OCI-LY1 (cell line): ENCODE data around the gene CDH13.

Experiments used
- H2AFZ ChIP-seq: fragments of 200-600 bp; sonication (generic), shearing (Covaris generic); 2 replicates; pipeline ENCODE4 v1.6.0; 2014; ENCODE audit warnings: antibody characterized with exemption, mild to moderate bottlenecking, low read length
- H3F3A ChIP-seq: fragments of 200-600 bp; sonication (generic), shearing (Covaris generic); 2 replicates; pipeline ENCODE4 v1.6.0; 2014; ENCODE audit warnings: mild to moderate bottlenecking, antibody characterized with exemption, low read length, moderate library complexity; ENCODE audit not compliant: insufficient read depth
- H3K27ac ChIP-seq: fragments of 200-600 bp; sonication (generic); 2 replicates; pipeline ENCODE4 v1.5.1; 2014; ENCODE audit warnings: low read length, mixed run types, mild to moderate bottlenecking, low read depth; ENCODE audit not compliant: poor library complexity, severe bottlenecking
- H3K27me3 ChIP-seq: fragments of 200-600 bp; sonication (generic); 2 replicates; pipeline ENCODE4 v1.6.0; 2014; ENCODE audit warnings: antibody characterized with exemption, mild to moderate bottlenecking, low read length, moderate library complexity; ENCODE audit not compliant: insufficient read depth
- H3K36me3 ChIP-seq: fragments of 200-600 bp; sonication (generic); 2 replicates; pipeline ENCODE4 v1.6.1; 2014; ENCODE audit warnings: mild to moderate bottlenecking, antibody characterized with exemption, low read length, moderate library complexity, mixed read lengths; ENCODE audit not compliant: insufficient read depth
- H3K4me1 ChIP-seq: fragments of 200-600 bp; sonication (generic); 2 replicates; pipeline ENCODE4 v1.5.1; 2014; ENCODE audit warnings: mild to moderate bottlenecking, low read length, moderate library complexity; ENCODE audit not compliant: insufficient read depth, severe bottlenecking
- H3K4me2 ChIP-seq: fragments of 200-600 bp; sonication (generic), shearing (Covaris generic); 2 replicates; pipeline ENCODE4 v1.6.1; 2014; ENCODE audit warnings: low read length
- H3K4me3 ChIP-seq: fragments of 200-600 bp; sonication (generic); 2 replicates; pipeline ENCODE4 v1.5.1; 2014; ENCODE audit warnings: low read length, low read depth, mild to moderate bottlenecking, mixed read lengths; ENCODE audit not compliant: poor library complexity, severe bottlenecking
- H3K79me2 ChIP-seq: fragments of 200-600 bp; shearing (Covaris generic); 2 replicates; pipeline ENCODE4 v1.6.1; 2016; ENCODE audit warnings: mixed run types, low read length, mixed read lengths; ENCODE audit not compliant: insufficient read depth
- H3K9ac ChIP-seq: fragments of 200-600 bp; sonication (generic), shearing (Covaris generic); 2 replicates; pipeline ENCODE4 v1.6.1; 2014; ENCODE audit warnings: mild to moderate bottlenecking, low read length, mixed read lengths
- H3K9me2 ChIP-seq: fragments of 200-600 bp; sonication (generic), shearing (Covaris generic); 2 replicates; pipeline ENCODE4 v1.6.1; 2014; ENCODE audit warnings: low read depth, mild to moderate bottlenecking, low read length, mixed read lengths
- H3K9me3 ChIP-seq: fragments of 200-600 bp; shearing (Covaris generic); 2 replicates; pipeline ENCODE4 v1.6.1; 2014; ENCODE audit warnings: low read length, mixed read lengths
- H4K20me1 ChIP-seq: fragments of 200-600 bp; sonication (generic), shearing (Covaris generic); 2 replicates; pipeline ENCODE4 v1.6.0; 2016; ENCODE audit warnings: mild to moderate bottlenecking, low read length; ENCODE audit not compliant: insufficient read depth
- CTCF ChIP-seq: fragments of 200-600 bp; sonication (generic), shearing (Covaris generic); IDR thresholded peaks from 2 replicates; pipeline ENCODE4 v1.5.1; 2017; ENCODE audit warnings: mild to moderate bottlenecking, antibody characterized with exemption, low read length, moderate library complexity, mixed read lengths
- EZH2 ChIP-seq: fragments of 200-600 bp; sonication (generic), shearing (Covaris generic); IDR thresholded peaks from 2 replicates; pipeline ENCODE4 v1.8.0; 2017; ENCODE audit warnings: borderline replicate concordance, mixed run types, mild to moderate bottlenecking, antibody characterized with exemption, low read length, moderate library complexity, mixed read lengths

Gene CDH13

GRCh38 chr16:83629836-83630235 is 1003.1 kb downstream of the CDH13 start:
- no peak overlapping the region for H3K9ac ChIP-seq
- H3K9me3 ChIP-seq = no peaks in the 10 kb centered on the region
- no peaks in the 10 kb centered on the region for H4K20me1 ChIP-seq
- H3K4me1 ChIP-seq = no peaks in the 10 kb centered on the region
- no peaks in the 10 kb centered on the region for H3K36me3 ChIP-seq
- H3K27me3 ChIP-seq = no peaks in the 10 kb centered on the region
- no peak overlapping the region for H3K4me2 ChIP-seq
- H3K4me3 ChIP-seq = no peak overlapping the region
- no peak overlapping the region for H2AFZ ChIP-seq
- H3K9me2 ChIP-seq = no peaks in the 10 kb centered on the region
- no peak overlapping the region for H3K27ac ChIP-seq
- H3F3A ChIP-seq = no peaks in the 10 kb centered on the region
- H3K79me2 ChIP-seq = no peaks in the 10 kb centered on the region
- TF ChIP-seq EZH2 (no peak), CTCF (no peak)

GRCh38 chr16:83630979-83631378 is 1004.2 kb downstream of the CDH13 start:
- Histone ChIP-seq H3K79me2 (no peaks in the 10 kb centered on the region), H3K4me3 (no peak overlapping the region), H3K27me3 (no peaks in the 10 kb centered on the region), H3K27ac (no peak overlapping the region), H2AFZ (no peak overlapping the region), H3K4me2 (no peak overlapping the region), H3K9ac (no peak overlapping the region), H4K20me1 (no peaks in the 10 kb centered on the region), H3F3A (no peaks in the 10 kb centered on the region), H3K9me2 (no peaks in the 10 kb centered on the region), H3K9me3 (no peaks in the 10 kb centered on the region), H3K36me3 (no peaks in the 10 kb centered on the region), H3K4me1 (no peaks in the 10 kb centered on the region)
- TF ChIP-seq EZH2 (no peak), CTCF (no peak)

GRCh38 chr16:83633286-83633685 is 1006.5 kb downstream of the CDH13 start:
- Histone ChIP-seq H3K4me2 (no peak overlapping the region), H4K20me1 (no peaks in the 10 kb centered on the region), H2AFZ (no peak overlapping the region), H3K9me3 (no peaks in the 10 kb centered on the region), H3F3A (no peaks in the 10 kb centered on the region), H3K27me3 (no peaks in the 10 kb centered on the region), H3K9me2 (no peaks in the 10 kb centered on the region), H3K36me3 (no peaks in the 10 kb centered on the region), H3K27ac (no peak overlapping the region), H3K4me1 (no peaks in the 10 kb centered on the region), H3K4me3 (no peak overlapping the region), H3K79me2 (no peaks in the 10 kb centered on the region), H3K9ac (no peak overlapping the region)
- TF ChIP-seq EZH2 (no peak), CTCF (no peak)
